ENCODE data around the gene AKT3.

The AKT3 gene

DNA sequence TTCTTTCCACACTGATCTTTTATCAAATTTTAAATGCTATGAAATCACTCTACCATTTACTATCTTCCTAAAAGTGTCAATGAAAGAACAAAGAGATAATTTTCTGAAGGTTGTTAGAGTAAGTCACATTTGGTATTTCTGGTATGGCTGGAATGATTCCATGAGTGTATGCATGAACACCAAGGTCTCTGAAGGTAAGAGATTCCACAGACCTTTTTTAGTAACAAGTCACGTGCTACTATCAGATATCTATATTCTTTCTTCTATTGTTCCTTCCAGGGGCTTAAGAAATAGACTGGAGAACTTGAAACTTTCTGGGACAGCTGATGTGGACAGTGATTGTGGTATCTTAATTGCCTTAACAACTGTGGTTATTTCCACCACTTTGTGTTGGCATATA is 329.2 kb downstream of the AKT3 start:
- no peak for TF ChIP-seq RAD21 (IDR thresholded peaks at IDR 0.05; ENCODE audit: low read depth)
- TF ChIP-seq TAF1 (IDR thresholded peaks at IDR 0.05; ENCODE audit: low read depth) = no peak
- TF ChIP-seq ZBTB7A (IDR thresholded peaks at IDR 0.05; ENCODE audit: low read depth) = no peak
- TF ChIP-seq TEAD4 (IDR thresholded peaks at IDR 0.05) = no peak
- no peak for TF ChIP-seq YY1 (IDR thresholded peaks at IDR 0.05; ENCODE audit: low read depth)
- TF ChIP-seq, protein P1, sequence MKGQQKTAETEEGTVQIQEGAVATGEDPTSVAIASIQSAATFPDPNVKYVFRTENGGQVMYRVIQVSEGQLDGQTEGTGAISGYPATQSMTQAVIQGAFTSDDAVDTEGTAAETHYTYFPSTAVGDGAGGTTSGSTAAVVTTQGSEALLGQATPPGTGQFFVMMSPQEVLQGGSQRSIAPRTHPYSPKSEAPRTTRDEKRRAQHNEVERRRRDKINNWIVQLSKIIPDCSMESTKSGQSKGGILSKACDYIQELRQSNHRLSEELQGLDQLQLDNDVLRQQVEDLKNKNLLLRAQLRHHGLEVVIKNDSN (IDR thresholded peaks at IDR 0.05) = no peak
- TF ChIP-seq EP300 (IDR thresholded peaks at IDR 0.05; ENCODE audit: borderline replicate concordance) = no peak
- TF ChIP-seq EGR1 (IDR thresholded peaks at IDR 0.05) = no peak
- TF ChIP-seq, protein P2, sequence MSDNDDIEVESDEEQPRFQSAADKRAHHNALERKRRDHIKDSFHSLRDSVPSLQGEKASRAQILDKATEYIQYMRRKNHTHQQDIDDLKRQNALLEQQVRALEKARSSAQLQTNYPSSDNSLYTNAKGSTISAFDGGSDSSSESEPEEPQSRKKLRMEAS (IDR thresholded peaks at IDR 0.05) = no peak
- TF ChIP-seq FOXM1 (IDR thresholded peaks at IDR 0.05; ENCODE audit: borderline replicate concordance, low read depth) = no peak
- no peak for TF ChIP-seq CEBPB (IDR thresholded peaks at IDR 0.05)
- no peak for TF ChIP-seq REST (IDR thresholded peaks at IDR 0.05; ENCODE audit: low read depth)
- TF ChIP-seq TCF12 (IDR thresholded peaks at IDR 0.05; ENCODE audit: low read depth) = no peak
- TF ChIP-seq NFIC (IDR thresholded peaks at IDR 0.05) = no peak

- TF ChIP-seq TAF1 (IDR thresholded peaks at IDR 0.05; ENCODE audit: low read depth) = no peak
- TF ChIP-seq YY1 (IDR thresholded peaks at IDR 0.05; ENCODE audit: low read depth) = no peak
- TF ChIP-seq, protein P1 (IDR thresholded peaks at IDR 0.05) = no peak
- no peak for TF ChIP-seq RAD21 (IDR thresholded peaks at IDR 0.05; ENCODE audit: low read depth)
- no peak for TF ChIP-seq FOXM1 (IDR thresholded peaks at IDR 0.05; ENCODE audit: borderline replicate concordance, low read depth)
Measured at GRCh38 chr1:243514927-243515326, 335.1 kb downstream of the AKT3 start.

GRCh38 chr1:243513726-243514491 is 336.1 kb downstream of the AKT3 start:
- TF ChIP-seq REST (IDR thresholded peaks at IDR 0.05; ENCODE audit: low read depth) (no peak), NFIC (IDR thresholded peaks at IDR 0.05) (no peak), EP300 (IDR thresholded peaks at IDR 0.05; ENCODE audit: borderline replicate concordance) (no peak), RAD21 (IDR thresholded peaks at IDR 0.05; ENCODE audit: low read depth) (no peak), CREB1 (IDR thresholded peaks at IDR 0.05; ENCODE audit: low read depth) (no peak), TAF1 (IDR thresholded peaks at IDR 0.05; ENCODE audit: low read depth) (no peak), ZBTB7A (IDR thresholded peaks at IDR 0.05; ENCODE audit: low read depth) (no peak), TCF12 (IDR thresholded peaks at IDR 0.05; ENCODE audit: low read depth) (no peak)
- TF ChIP-seq, protein P2 (IDR thresholded peaks at IDR 0.05) = no peak
- TF ChIP-seq, protein P1 (IDR thresholded peaks at IDR 0.05) = no peak

DNA sequence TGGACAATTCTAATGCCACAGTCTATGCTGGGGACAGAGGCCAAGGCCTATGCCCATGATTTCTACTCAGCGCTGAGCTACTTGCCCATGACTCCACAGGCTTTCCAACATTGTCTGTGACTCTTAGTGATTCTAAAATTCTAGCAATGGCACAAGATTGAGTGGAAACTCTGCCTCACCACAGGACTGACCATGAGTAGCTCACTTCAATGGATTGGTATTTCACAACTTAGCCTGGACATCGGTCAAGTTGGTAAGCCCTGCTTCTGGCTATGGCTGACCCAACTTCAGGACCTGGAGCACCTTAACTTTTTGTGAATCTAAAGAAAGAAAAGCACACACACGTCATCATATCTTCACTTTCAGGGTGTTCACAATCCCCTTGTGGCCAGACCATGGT is 339.1 kb downstream of the AKT3 start:
- TF ChIP-seq ZBTB7A (IDR thresholded peaks at IDR 0.05; ENCODE audit: low read depth) = no peak
- TF ChIP-seq CEBPB (IDR thresholded peaks at IDR 0.05) = no peak
- no peak for TF ChIP-seq NFIC (IDR thresholded peaks at IDR 0.05)
- TF ChIP-seq FOXM1 (IDR thresholded peaks at IDR 0.05; ENCODE audit: borderline replicate concordance, low read depth) = no peak
- TF ChIP-seq TEAD4 (IDR thresholded peaks at IDR 0.05) = no peak
- TF ChIP-seq, protein P1 (IDR thresholded peaks at IDR 0.05) = no peak
- TF ChIP-seq YY1 (IDR thresholded peaks at IDR 0.05; ENCODE audit: low read depth) = no peak
- TF ChIP-seq REST (IDR thresholded peaks at IDR 0.05; ENCODE audit: low read depth) = no peak
- TF ChIP-seq RAD21 (IDR thresholded peaks at IDR 0.05; ENCODE audit: low read depth) = no peak
- TF ChIP-seq EGR1 (IDR thresholded peaks at IDR 0.05) = no peak
- TF ChIP-seq CREB1 (IDR thresholded peaks at IDR 0.05; ENCODE audit: low read depth) = no peak
- TF ChIP-seq EP300 (IDR thresholded peaks at IDR 0.05; ENCODE audit: borderline replicate concordance) = no peak
